LNCAP (cell line): ENCODE data around the gene ANKRD42.
A peak's percentile ranks its signal among the peaks of the same experiment; 100 is the strongest.

Source experiments
- CTCF ChIP-seq: fragments of 450-650 bp; IDR thresholded peaks from 2 replicates; pipeline ENCODE4 v1.5.1; 2017; ENCODE audit warnings: mild to moderate bottlenecking

The ANKRD42 gene

GRCh38 chr11:83195649-83196048, 2.1 kb downstream of the ANKRD42 start:
- no peak for TF ChIP-seq CTCF

- no peak for TF ChIP-seq CTCF
Observed at GRCh38 chr11:83200035-83200434, 6.5 kb downstream of the ANKRD42 start.

GRCh38 chr11:83205608-83206185, 12.2 kb downstream of the ANKRD42 start:
- no peak for TF ChIP-seq CTCF

- no peak for TF ChIP-seq CTCF
Observed at GRCh38 chr11:83206221-83206620, 12.7 kb downstream of the ANKRD42 start.

GRCh38 chr11:83219095-83219494, 25.6 kb downstream of the ANKRD42 start:
- TF ChIP-seq CTCF, result peak; percentile 26; the same call in 1 of the 2 replicates

GRCh38 chr11:83220260-83220659, 26.7 kb downstream of the ANKRD42 start:
- no peak for TF ChIP-seq CTCF

- no peak for TF ChIP-seq CTCF
Observed at GRCh38 chr11:83221694-83222093, 28.2 kb downstream of the ANKRD42 start.

- no peak for TF ChIP-seq CTCF
Observed at GRCh38 chr11:83222499-83222898, 29.0 kb downstream of the ANKRD42 start.
